Stimulated activated memory B cell treated with anti-CD40 and anti-IgM and Interleukin-4, amounts not matched to agents 10 μg/mL and 1 μg/mL and 100 μg/mL, for 72 hours (primary cell): Measurements from ENCODE around the gene CYP4V2.

Experiments used
- ATAC-seq: fragments of 150-1000 bp; cut with Tn5 transposase; 2 replicates; pipeline ENCODE4 v1.10.0; 2021
- H3K27ac Mint-ChIP-seq: one replicate; pipeline ENCODE4 v1.8.0; 2022; ENCODE audit warnings: mild to moderate bottlenecking, mixed read lengths
- H3K27me3 Mint-ChIP-seq: one replicate; pipeline ENCODE4 v1.8.0; 2022; ENCODE audit warnings: mixed read lengths
- H3K36me3 Mint-ChIP-seq: one replicate; pipeline ENCODE4 v1.8.0; 2022; ENCODE audit warnings: mixed read lengths
- H3K4me1 Mint-ChIP-seq: one replicate; pipeline ENCODE4 v1.8.0; 2022; ENCODE audit warnings: mixed read lengths
- H3K4me3 Mint-ChIP-seq: one replicate; pipeline ENCODE4 v1.8.0; 2022; ENCODE audit warnings: mild to moderate bottlenecking, moderate library complexity, mixed read lengths
- H3K9me3 Mint-ChIP-seq: one replicate; pipeline ENCODE4 v1.8.0; 2022; ENCODE audit warnings: mixed read lengths

CYP4V2 gene

DNA sequence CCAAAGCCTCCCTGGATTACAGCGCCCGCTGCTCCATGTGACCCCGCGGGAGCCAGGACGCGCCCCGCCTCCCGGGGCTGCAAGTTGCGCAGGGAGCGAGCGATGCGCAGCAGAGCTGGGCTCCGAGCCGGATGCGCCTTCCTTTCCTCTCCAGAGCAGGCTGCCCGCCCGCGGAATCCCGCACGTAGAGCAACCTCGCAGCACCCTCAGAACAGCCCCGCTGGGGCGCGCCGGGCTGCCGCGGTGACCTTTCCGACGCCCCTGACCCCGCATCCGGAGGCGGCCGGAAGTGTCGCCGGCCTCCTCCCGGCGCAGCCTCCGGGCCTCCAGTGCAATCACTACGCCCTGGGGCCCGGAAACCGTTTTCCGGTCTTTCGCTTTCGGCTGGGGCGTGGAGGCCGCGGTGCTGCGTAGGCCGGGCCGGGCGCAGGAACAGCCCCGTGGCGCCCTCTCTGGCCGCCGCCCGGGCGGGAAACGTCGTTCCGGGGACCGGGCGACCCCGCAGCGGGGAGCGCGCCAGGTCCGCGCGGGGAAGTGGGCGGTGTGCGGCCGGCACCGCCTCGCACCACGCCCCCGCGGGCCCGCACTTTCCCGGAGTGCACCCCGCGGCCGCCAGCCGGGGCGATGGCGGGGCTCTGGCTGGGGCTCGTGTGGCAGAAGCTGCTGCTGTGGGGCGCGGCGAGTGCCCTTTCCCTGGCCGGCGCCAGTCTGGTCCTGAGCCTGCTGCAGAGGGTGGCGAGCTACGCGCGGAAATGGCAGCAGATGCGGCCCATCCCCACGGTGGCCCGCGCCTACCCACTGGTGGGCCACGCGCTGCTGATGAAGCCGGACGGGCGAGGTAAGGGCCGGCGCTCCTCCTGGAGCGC is at the start of gene CYP4V2:
Gene CYP4V2 (plus strand): TSS at position 368 of the 866 bp plus-strand sequence. CDS start 257 bp downstream, at position 625.
- Mint-ChIP-seq H3K36me3 (peaks cover 16% of the 10 kb centered on the region), H3K4me3 (peak within 1 kb of the TSS; percentile 97), H3K4me1 (peaks cover 32% of the 10 kb centered on the region), H3K27me3 (peaks cover 4% of the 10 kb centered on the region), H3K27ac (peak within 1 kb of the TSS; percentile 95), H3K9me3 (no peaks in the 10 kb centered on the region)
- ATAC-seq = peak; percentile 95

DNA sequence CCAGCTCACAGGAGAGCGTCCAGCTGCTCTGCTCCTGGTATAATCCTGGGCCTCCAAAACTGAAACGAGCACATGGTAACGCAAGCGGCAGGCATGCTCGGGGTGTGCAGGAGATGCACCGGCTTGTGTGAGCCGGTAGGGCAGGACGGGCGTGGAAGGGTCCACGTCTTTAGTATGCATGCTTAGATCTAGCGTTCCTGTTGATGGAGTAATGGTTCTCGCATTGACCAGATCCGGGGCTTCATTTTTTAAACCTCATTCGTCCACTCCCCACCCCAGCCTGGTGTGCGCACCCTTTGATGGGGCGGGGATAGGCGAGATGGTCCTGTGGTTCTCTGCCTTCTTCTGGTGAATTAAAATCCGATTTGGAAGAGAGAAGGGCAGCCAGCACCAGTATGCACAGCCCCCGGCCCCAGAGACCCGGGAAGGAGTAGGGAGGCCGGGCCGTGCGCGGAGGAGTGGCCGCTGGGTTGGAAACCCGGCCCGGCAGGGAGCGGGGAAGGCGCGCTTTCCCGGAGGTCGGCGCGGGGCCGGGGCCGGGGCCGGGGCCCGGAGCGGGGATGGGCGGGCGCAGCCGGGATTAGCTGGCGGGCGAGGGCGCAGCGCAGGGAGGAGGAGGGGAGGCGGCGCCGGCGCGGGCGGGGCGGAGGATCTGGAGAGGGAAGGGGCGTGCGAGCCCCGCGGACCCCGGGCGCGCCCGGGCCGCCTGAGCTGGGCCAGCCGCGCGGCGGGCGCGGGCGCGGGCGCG is 47.0 kb upstream of the CYP4V2 start:
- H3K27me3 Mint-ChIP-seq = peaks cover 43% of the 10 kb centered on the region
- H3K36me3 Mint-ChIP-seq = no peaks in the 10 kb centered on the region
- H3K27ac Mint-ChIP-seq = no peak overlapping the region
- peak; percentile 32 for ATAC-seq
- peaks cover 6% of the 10 kb centered on the region for H3K4me1 Mint-ChIP-seq
- no peaks in the 10 kb centered on the region for H3K9me3 Mint-ChIP-seq
- peak overlapping the region; percentile 68 for H3K4me3 Mint-ChIP-seq

DNA sequence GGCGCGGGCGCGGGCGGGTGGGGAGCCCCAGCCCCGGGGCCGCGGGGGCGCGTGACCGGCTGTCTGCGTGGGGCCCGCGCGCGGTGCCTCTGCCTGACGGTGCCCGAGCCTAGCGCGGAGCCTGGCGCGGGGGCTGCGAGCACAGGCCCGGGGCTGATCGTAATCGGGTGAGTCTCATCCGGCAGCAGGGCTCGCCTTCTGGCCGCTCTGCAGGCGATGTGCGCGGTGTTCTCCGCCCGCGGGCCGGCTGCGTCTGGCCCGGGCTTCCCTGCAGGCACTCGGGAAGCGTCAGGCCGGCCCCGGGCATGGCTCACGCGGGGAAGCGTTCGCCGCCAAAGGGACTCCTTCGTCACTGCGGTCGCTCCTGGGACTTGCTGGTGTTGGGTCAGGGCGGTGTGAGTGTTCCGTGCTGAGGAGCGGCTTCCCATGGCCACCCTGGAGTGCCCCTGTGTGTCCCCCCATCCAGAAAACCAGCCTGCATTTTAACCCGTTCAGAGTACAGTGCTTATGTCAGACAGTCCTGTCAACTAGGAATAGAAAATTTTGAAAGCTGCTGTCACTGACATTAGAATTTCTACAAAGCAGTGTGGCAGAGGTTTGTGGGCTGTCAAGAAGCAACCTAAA is 46.3 kb upstream of the CYP4V2 start:
- no peaks in the 10 kb centered on the region for H3K9me3 Mint-ChIP-seq
- H3K36me3 Mint-ChIP-seq = no peaks in the 10 kb centered on the region
- peaks cover 6% of the 10 kb centered on the region for H3K4me1 Mint-ChIP-seq
- ATAC-seq = peak; percentile 21
- no peak overlapping the region for H3K27ac Mint-ChIP-seq
- H3K27me3 Mint-ChIP-seq = peaks cover 43% of the 10 kb centered on the region
- peak overlapping the region; percentile 66 for H3K4me3 Mint-ChIP-seq

DNA sequence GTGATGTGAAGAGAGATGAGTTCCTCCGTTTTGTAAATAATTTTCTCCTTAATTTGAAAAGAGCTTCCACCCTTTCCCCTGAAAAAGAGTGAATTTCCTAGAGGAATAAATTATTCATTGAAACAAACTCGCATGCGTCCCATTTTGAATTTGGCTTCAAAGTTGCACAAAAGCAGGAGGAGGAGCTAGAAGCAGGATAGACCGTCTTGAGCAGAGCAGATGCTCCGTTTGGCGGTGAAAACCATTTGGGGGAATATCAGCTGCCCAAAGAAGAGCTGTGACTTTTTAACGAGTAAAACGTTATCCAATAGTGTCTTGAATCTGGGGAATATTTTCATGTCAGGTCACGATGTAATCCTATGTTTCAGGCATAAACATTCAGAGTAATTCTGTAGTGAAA is 44.9 kb upstream of the CYP4V2 start:
- H3K27ac Mint-ChIP-seq = no peak overlapping the region
- peaks cover 11% of the 10 kb centered on the region for H3K4me1 Mint-ChIP-seq
- no peak for ATAC-seq
- peaks cover 57% of the 10 kb centered on the region for H3K27me3 Mint-ChIP-seq
- H3K4me3 Mint-ChIP-seq = no peak overlapping the region
- no peaks in the 10 kb centered on the region for H3K9me3 Mint-ChIP-seq
- H3K36me3 Mint-ChIP-seq = no peaks in the 10 kb centered on the region

DNA sequence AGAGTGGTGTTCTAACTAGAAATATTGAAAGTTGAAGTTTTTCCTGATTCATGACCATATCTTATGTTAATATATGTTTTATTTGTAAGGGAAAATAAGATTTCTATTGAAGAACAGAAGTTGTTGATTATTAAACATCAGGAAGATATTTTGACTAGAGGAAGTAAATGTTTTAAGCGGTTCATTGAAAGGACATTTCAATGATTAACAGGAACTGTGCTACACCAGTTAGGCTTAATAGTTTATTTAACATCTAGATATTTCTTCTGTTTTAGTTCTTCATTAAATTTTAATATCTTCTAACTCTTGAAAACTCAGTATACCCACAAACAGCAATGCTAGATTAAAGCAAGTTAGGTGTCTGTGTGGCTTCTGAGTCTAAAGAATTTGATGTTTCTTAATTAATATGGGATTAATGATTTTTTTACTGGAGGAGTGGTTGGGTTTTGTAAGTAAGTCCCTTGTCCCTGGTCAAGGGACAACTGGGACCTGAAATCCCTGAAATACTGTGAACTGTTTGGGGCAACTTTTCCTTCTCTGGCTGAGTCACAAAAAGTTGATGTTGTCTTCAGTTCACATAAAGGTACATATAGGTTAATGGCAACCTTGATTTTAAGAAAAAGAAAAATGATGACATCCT is 42.9 kb upstream of the CYP4V2 start:
- Mint-ChIP-seq H3K27ac (no peak overlapping the region), H3K9me3 (no peaks in the 10 kb centered on the region), H3K36me3 (no peaks in the 10 kb centered on the region), H3K4me1 (peaks cover 11% of the 10 kb centered on the region), H3K4me3 (no peak overlapping the region), H3K27me3 (peaks cover 73% of the 10 kb centered on the region)
- no peak for ATAC-seq

DNA sequence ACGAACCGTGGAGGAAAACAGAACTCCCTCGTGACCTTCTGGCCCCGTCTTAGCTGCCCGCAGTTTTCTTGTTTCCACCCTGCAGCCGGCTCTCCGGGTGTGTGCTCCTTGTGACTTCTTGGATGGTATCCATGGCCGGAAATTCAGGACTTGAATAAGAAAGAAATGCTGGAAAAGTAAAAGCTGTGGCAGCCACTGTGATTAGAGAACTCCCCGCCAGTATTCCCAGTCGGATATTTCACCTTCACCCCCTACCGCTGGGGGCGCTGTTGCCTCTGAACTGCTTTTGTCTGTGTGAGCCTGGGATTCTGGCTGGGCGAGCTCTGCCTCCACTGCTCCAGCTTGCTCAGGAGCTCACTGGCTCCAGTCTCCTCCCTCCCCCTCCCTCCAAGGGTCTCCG is 41.5 kb upstream of the CYP4V2 start:
- no peak overlapping the region for H3K27ac Mint-ChIP-seq
- no peaks in the 10 kb centered on the region for H3K36me3 Mint-ChIP-seq
- no peak for ATAC-seq
- no peak overlapping the region for H3K4me3 Mint-ChIP-seq
- peaks cover 5% of the 10 kb centered on the region for H3K4me1 Mint-ChIP-seq
- H3K9me3 Mint-ChIP-seq = no peaks in the 10 kb centered on the region
- H3K27me3 Mint-ChIP-seq = peaks cover 74% of the 10 kb centered on the region

DNA sequence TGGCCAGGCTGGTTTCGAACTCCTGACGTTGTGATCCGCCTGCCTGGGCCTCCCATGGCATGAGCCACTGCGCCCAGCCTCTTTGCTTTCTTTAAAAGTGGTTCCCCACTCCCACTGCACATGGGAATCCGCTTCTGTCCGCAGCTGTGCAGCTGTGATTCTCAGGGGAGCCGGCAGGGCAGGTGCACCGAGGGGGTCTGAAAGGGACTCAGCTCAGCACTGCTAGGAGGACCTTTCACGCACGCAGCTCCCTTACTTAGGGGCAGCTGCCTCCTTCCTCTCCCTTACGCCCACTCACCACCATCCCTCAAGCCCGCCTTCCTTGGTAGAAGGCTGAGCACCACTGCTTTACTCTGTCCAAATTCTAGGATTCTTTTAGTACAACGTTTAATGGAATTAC is 40.4 kb upstream of the CYP4V2 start:
- Mint-ChIP-seq H3K4me1 (peaks cover 5% of the 10 kb centered on the region), H3K36me3 (no peaks in the 10 kb centered on the region), H3K4me3 (no peak overlapping the region), H3K27me3 (peaks cover 76% of the 10 kb centered on the region), H3K27ac (no peak overlapping the region), H3K9me3 (no peaks in the 10 kb centered on the region)
- ATAC-seq = no peak

DNA sequence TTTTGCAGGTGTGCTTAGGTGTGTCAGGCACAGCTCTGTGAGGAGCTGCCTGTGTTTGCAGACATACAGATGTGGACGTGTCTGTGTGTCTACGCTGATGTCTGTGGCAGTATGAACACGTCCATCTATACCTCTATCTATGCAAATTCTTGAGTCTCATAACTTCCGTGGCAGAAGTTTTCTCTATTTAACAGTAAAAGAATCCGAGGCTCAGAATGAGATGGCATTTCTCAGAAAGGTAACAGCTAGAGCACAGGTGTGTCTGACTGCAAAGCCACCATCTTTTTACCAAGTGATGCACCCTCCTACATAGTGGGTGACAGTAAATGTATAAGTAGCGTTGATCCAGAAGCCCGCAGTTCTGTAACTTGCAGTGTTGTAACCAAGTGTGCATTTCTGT is 39.9 kb upstream of the CYP4V2 start:
- Mint-ChIP-seq H3K9me3 (no peaks in the 10 kb centered on the region), H3K4me1 (peaks cover 5% of the 10 kb centered on the region), H3K36me3 (no peaks in the 10 kb centered on the region), H3K27ac (no peak overlapping the region), H3K27me3 (peaks cover 71% of the 10 kb centered on the region), H3K4me3 (no peak overlapping the region)
- no peak for ATAC-seq

DNA sequence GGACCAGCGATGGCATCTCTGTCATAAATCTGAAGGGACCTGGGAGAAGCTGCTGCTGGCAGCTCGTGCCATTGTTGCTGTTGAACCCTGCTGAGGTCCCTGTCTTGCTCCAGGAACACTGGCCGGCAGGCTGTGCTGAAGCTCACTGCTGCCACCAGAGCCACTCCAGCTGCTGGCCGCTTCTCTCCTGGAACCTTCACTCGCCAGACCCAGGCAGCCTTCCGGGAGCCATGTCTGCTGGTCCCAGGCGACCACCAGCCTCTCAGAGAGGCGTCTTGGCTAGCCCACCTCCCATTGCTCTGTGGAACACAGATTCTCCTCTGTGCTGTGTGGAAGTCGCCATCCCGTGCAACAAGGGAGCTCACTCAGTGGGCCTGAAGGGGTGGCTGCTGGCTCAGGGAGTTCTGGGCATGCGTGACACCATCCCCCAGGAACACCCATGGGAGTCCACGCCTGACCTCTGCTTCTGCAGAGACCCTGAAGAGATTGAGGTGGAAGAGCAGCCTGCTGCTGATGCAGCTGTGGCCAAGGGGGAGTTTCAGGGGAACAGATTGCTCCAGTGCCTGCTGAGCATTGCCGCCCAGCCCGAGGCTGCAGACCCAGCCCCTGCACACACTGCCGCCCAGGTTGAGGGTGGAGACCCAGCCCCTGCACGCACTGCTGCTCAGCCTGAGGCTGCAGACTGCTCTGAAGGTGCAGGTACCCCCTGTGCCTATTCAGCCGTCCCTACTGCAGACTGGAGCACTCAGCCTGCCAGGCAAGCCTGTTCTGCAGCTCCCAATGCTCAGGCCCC is 33.1 kb upstream of the CYP4V2 start:
- no peaks in the 10 kb centered on the region for H3K4me1 Mint-ChIP-seq
- no peak overlapping the region for H3K4me3 Mint-ChIP-seq
- ATAC-seq = no peak
- no peak overlapping the region for H3K27ac Mint-ChIP-seq
- H3K36me3 Mint-ChIP-seq = no peaks in the 10 kb centered on the region
- H3K9me3 Mint-ChIP-seq = no peaks in the 10 kb centered on the region
- H3K27me3 Mint-ChIP-seq = peaks cover 27% of the 10 kb centered on the region

DNA sequence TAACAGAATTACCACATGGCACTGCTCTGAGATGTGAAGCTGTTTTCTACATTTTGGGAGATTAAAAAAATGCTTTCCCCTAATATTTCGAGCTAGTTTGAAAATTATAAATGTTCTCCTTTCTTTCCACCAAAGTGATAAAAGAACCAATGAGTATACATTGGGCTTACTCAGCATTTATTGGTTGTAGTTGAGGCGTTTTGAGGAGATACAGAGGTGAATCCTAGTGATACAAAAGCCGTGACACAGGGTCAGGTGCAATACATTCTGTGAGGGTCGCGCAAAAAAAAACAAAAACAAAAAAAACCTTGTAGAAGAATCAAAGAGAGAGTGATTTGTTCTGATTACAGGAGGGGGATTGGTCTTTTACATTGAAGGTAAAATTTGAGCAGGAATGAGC is 32.4 kb upstream of the CYP4V2 start:
- no peaks in the 10 kb centered on the region for H3K9me3 Mint-ChIP-seq

DNA sequence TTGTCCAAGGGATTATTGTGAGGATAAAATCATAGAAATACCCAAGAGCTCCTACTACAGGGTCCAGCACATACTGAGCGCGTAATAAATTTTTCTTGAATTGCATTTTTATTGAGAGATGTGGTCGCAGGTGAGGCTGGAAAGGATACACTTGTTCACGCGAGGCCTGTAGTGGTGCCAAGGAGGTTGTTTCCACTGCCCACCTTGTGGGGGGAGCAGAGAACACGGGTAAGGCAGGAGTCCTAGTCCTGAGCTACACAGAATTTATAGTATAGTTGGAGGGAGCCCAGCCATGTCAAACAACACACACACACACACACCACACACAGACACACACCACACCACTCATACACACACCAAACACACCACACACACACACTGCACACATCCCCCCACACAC is 31.8 kb upstream of the CYP4V2 start:
- peaks cover 16% of the 10 kb centered on the region for H3K27me3 Mint-ChIP-seq
- ATAC-seq = no peak

More for the DNA sequence above, 32.4 kb upstream of the CYP4V2 start:
- H3K4me3 Mint-ChIP-seq = no peak overlapping the region
- no peaks in the 10 kb centered on the region for H3K4me1 Mint-ChIP-seq
- ATAC-seq = no peak
- H3K36me3 Mint-ChIP-seq = no peaks in the 10 kb centered on the region
- H3K27ac Mint-ChIP-seq = no peak overlapping the region
- H3K27me3 Mint-ChIP-seq = peaks cover 19% of the 10 kb centered on the region

DNA sequence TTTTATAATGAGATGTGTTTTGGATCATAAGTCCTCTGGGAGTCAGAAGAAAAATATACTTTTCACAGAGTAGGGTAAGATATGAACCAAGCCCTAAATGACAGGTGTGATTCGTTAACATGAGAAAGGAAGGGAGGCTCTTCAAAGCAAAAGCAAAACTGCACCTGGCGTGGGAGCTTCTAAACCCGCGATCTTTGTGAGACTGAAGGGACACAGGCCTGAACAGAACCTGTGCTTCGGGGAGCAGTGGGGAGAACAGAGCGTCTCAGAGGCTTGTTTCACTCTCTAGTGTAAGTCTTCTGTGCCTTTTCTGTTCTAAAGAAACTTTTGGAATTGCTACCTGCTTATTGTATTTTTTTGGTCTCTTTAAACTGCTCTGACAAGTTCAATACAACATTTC is 30.2 kb upstream of the CYP4V2 start:
- no peak for ATAC-seq
- H3K27me3 Mint-ChIP-seq = peaks cover 10% of the 10 kb centered on the region

More for the DNA sequence above, 31.8 kb upstream of the CYP4V2 start:
- Mint-ChIP-seq H3K27ac (no peak overlapping the region), H3K4me1 (no peaks in the 10 kb centered on the region), H3K4me3 (no peak overlapping the region), H3K36me3 (no peaks in the 10 kb centered on the region), H3K9me3 (no peaks in the 10 kb centered on the region)

DNA sequence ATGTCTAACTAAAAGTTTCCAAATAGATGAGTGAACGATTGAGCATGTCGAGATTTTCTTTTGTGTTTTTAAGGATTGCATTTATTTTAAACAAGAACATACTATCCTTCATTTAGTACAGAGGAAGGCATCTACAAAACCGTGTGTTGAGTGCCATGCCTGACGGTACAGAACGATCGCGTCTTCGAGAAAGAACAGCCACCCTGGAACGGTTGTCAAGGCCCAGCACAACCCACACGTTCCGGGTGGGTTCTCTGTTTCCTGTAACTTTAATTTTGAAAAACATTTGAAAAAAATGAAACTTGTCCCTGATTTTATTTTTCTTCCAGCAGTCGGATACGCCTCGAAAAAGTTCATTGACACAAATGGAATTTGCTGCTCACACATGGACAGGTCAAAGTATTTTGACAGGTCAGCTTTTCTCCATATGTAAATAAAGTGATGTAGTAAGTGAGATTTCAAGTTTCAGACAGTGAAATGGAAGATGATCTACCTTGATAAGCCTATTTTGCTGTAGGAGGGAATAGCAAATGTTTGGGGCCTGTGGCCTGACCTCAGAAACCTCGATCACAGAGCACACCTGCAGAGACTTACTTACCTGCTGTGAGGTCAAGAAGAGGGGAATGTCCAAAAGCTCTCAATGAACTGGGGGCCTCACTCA is 24.4 kb upstream of the CYP4V2 start:
- Mint-ChIP-seq H3K9me3 (no peaks in the 10 kb centered on the region), H3K4me1 (no peaks in the 10 kb centered on the region), H3K4me3 (no peak overlapping the region), H3K36me3 (no peaks in the 10 kb centered on the region), H3K27ac (no peak overlapping the region), H3K27me3 (peaks cover 31% of the 10 kb centered on the region)
- ATAC-seq = no peak

More for the DNA sequence above, 30.2 kb upstream of the CYP4V2 start:
- no peaks in the 10 kb centered on the region for H3K9me3 Mint-ChIP-seq
- no peaks in the 10 kb centered on the region for H3K4me1 Mint-ChIP-seq
- no peak overlapping the region for H3K4me3 Mint-ChIP-seq
- no peaks in the 10 kb centered on the region for H3K36me3 Mint-ChIP-seq
- no peak overlapping the region for H3K27ac Mint-ChIP-seq

DNA sequence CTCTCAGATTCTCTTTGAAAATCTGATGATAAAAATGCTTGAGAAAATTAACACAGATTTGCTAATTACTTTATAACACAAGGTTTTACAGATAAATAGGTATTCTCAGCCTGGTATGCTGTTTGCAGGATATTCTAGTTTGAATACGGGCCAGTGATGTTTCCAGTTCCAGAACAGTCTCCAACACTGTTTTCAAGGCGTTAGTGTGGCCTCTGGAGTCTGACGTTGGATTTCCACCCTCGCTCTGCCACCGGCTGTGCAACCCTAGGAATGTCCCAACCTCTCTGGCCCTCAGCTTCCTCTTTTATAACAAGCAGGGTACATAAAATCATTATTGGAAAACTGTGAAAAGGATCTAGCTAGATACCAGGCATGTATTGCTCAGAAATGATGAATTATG is 23.8 kb upstream of the CYP4V2 start:
- no peaks in the 10 kb centered on the region for H3K4me1 Mint-ChIP-seq
- H3K27me3 Mint-ChIP-seq = peaks cover 31% of the 10 kb centered on the region
- no peaks in the 10 kb centered on the region for H3K9me3 Mint-ChIP-seq
- no peak overlapping the region for H3K4me3 Mint-ChIP-seq
- H3K27ac Mint-ChIP-seq = no peak overlapping the region
- ATAC-seq = no peak
- no peaks in the 10 kb centered on the region for H3K36me3 Mint-ChIP-seq
